Vagina (tissue), 2 donors: ENCODE data around the gene CABLES2. TPM values are rescaled to one million over a fixed set of nuclear protein-coding genes. Genes with fewer than 3 reads are reported as not detected.

Experiments used
- DNase-seq, 2 donors: peaks; one replicate each; pipeline ENCODE4 v3.0.0-alpha.2; 2017; ENCODE audit errors: extremely low spot score in 2 of 2
- H3K27ac ChIP-seq: fragments of 200-600 bp; sonication (generic); one replicate; pipeline ENCODE4 v1.5.1; 2019
- H3K27me3 ChIP-seq: fragments of 200-600 bp; sonication (generic); one replicate; pipeline ENCODE4 v1.5.1; 2019
- H3K36me3 ChIP-seq, 2 donors: fragments of 200-600 bp; sonication (generic); one replicate each; pipeline ENCODE4 v1.5.1; 2017 to 2019
- H3K4me1 ChIP-seq: fragments of 200-600 bp; sonication (generic); one replicate; pipeline ENCODE4 v1.5.1; 2019
- H3K4me3 ChIP-seq, 2 donors: fragments of 200-600 bp; sonication (generic); 1 replicate in 1 of 2; 2 replicates in 1 of 2; pipeline ENCODE4 v1.5.1; 2016 to 2019
- H3K9me3 ChIP-seq: fragments of 200-600 bp; sonication (generic); one replicate; pipeline ENCODE4 v1.5.1; 2019
- CTCF ChIP-seq, 3 experiments: fragments of 450-650 bp in 2 of 3; fragments of 200-600 bp in 1 of 3; sonication (generic) in 1 of 3; IDR thresholded peaks; one replicate each; pipeline ENCODE4 v1.5.1; 2017 to 2019; ENCODE audit warnings: antibody characterized with exemption in 3 of 3, mild to moderate bottlenecking in 2 of 3, moderate library complexity in 2 of 3
- POLR2A ChIP-seq, 2 donors: fragments of 450-650 bp; IDR thresholded peaks; one replicate each; pipeline ENCODE4 v1.6.1; 2017; ENCODE audit warnings: antibody characterized with exemption in 2 of 2, mild to moderate bottlenecking in 2 of 2, moderate library complexity in 2 of 2
- POLR2AphosphoS5 ChIP-seq, 2 donors: sonication (generic); formaldehyde crosslinking; IDR thresholded peaks; one replicate each; pipeline ENCODE4 v1.9.0; 2017; ENCODE audit warnings: antibody characterized with exemption in 2 of 2, mild to moderate bottlenecking in 2 of 2, low read depth in 1 of 2; ENCODE audit not compliant: insufficient read depth in 1 of 2
- intact Hi-C: fragments of 100-400 bp; cut with DNase I; formaldehyde crosslinking; loops from one replicate; pipeline ENCODE4 v1.15.1; 2023
- total RNA-seq: library from RNA; depleted of rRNA; stranded (reverse); fragments of >200 nt; gene quantifications from one replicate; pipeline ENCODE4 v1.2.3, GENCODE V29; 2016

Gene CABLES2
- total RNA-seq, 1 donor from 2014 or later: 1.5 TPM

- no peak for TF ChIP-seq POLR2A (IDR thresholded peaks at IDR 0.05)
- TF ChIP-seq POLR2AphosphoS5 (IDR thresholded peaks at IDR 0.05; ENCODE audit: insufficient read depth in 1 of 2, low read depth in 1 of 2): no peak
- no peak for TF ChIP-seq CTCF (IDR thresholded peaks at IDR 0.05)
- peaks cover 3 to 30% of the 10 kb centered on the region in 2 donors for H3K36me3 ChIP-seq
Measured at GRCh38 chr20:62392621-62393334, 14.3 kb downstream of the CABLES2 start.

GRCh38 chr20:62392077-62392418 is 15.0 kb downstream of the CABLES2 start:
- Histone ChIP-seq H3K4me1 (peaks cover 17% of the 10 kb centered on the region), H3K36me3 (peaks cover 3 to 30% of the 10 kb centered on the region in 2 donors), H3K4me3 (no peak overlapping the region), H3K9me3 (no peaks in the 10 kb centered on the region), H3K27ac (no peak overlapping the region), H3K27me3 (no peaks in the 10 kb centered on the region)
- intact Hi-C loops: no loop called here
- no peak for TF ChIP-seq CTCF (IDR thresholded peaks at IDR 0.05)
- no peak for TF ChIP-seq POLR2AphosphoS5 (IDR thresholded peaks at IDR 0.05; ENCODE audit: insufficient read depth in 1 of 2, low read depth in 1 of 2)
- TF ChIP-seq POLR2A (IDR thresholded peaks at IDR 0.05): no peak
- no peak for DNase-seq

More at GRCh38 chr20:62392621-62393334, 14.3 kb downstream of the CABLES2 start:
- H3K27me3 ChIP-seq: no peaks in the 10 kb centered on the region
- no peak for DNase-seq
- no peaks in the 10 kb centered on the region for H3K9me3 ChIP-seq
- no peak overlapping the region for H3K4me3 ChIP-seq
- H3K27ac ChIP-seq: no peak overlapping the region
- H3K4me1 ChIP-seq: peaks cover 12% of the 10 kb centered on the region
- intact Hi-C loops: no loop called here

- Histone ChIP-seq H3K27me3 (no peaks in the 10 kb centered on the region), H3K4me3 (no peak overlapping the region), H3K4me1 (peaks cover 18% of the 10 kb centered on the region), H3K36me3 (peaks cover 3 to 30% of the 10 kb centered on the region in 2 donors), H3K27ac (no peak overlapping the region), H3K9me3 (no peaks in the 10 kb centered on the region)
- TF ChIP-seq POLR2A (IDR thresholded peaks at IDR 0.05) (no peak), CTCF (IDR thresholded peaks at IDR 0.05) (no peak), POLR2AphosphoS5 (IDR thresholded peaks at IDR 0.05; ENCODE audit: insufficient read depth in 1 of 2, low read depth in 1 of 2) (no peak)
- DNase-seq: no peak
- intact Hi-C loops: no loop called here
Measured at GRCh38 chr20:62391165-62392076, 15.7 kb downstream of the CABLES2 start.

GRCh38 chr20:62390317-62391164 is 16.5 kb downstream of the CABLES2 start:
- Histone ChIP-seq H3K9me3 (no peaks in the 10 kb centered on the region), H3K27me3 (no peaks in the 10 kb centered on the region), H3K36me3 (peaks cover 3 to 30% of the 10 kb centered on the region in 2 donors), H3K4me3 (no peak overlapping the region), H3K27ac (no peak overlapping the region), H3K4me1 (peaks cover 26% of the 10 kb centered on the region)
- intact Hi-C loops: no loop called here
- TF ChIP-seq POLR2AphosphoS5 (IDR thresholded peaks at IDR 0.05; ENCODE audit: insufficient read depth in 1 of 2, low read depth in 1 of 2): no peak
- no peak for TF ChIP-seq CTCF (IDR thresholded peaks at IDR 0.05)
- no peak for TF ChIP-seq POLR2A (IDR thresholded peaks at IDR 0.05)
- DNase-seq: no peak
